ENCODE measurements around the gene BMP5. TPM values are rescaled to one million over a fixed set of nuclear protein-coding genes. Genes with fewer than 3 reads are reported as not detected.

The BMP5 gene
- polyA plus RNA-seq, 1 donor from 2014 or later = 0.14 TPM

- Histone ChIP-seq H3K79me2 (replicated peaks; ENCODE audit: insufficient read depth, low read length) (no peaks in the 10 kb centered on the region), H4K20me1 (ENCODE audit: insufficient read depth) (no peaks in the 10 kb centered on the region), H3K36me3 (ENCODE audit: insufficient read depth, low read length) (no peaks in the 10 kb centered on the region), H2AFZ (ENCODE audit: low read depth, low read length) (no peak overlapping the region), H3K9me3 (ENCODE audit: low read length) (no peaks in the 10 kb centered on the region), H3K4me2 (ENCODE audit: low read length) (no peak overlapping the region), H3K4me3 (ENCODE audit: low read length) (no peak overlapping the region), H3K9ac (ENCODE audit: low read length) (no peak overlapping the region), H3K27me3 (ENCODE audit: insufficient read depth, low read depth, low read length) (no peaks in the 10 kb centered on the region), H3K27ac (ENCODE audit: low read length) (no peak overlapping the region), H3F3A (ENCODE audit: insufficient read depth, low read length, poor library complexity, severe bottlenecking) (no peaks in the 10 kb centered on the region), H3K9me2 (ENCODE audit: insufficient read depth, low read length) (no peaks in the 10 kb centered on the region)
- no peak for TF ChIP-seq SMC3 (conservative IDR thresholded peaks at IDR 0.05; ENCODE audit: poor library complexity)
- no peak for TF ChIP-seq EP300 (conservative IDR thresholded peaks at IDR 0.05; ENCODE audit: poor library complexity, severe bottlenecking)
- TF ChIP-seq REST (IDR thresholded peaks at IDR 0.05; ENCODE audit: borderline replicate concordance) = no peak
- TF ChIP-seq MXI1 (conservative IDR thresholded peaks at IDR 0.05; ENCODE audit: poor library complexity, severe bottlenecking) = no peak
- TF ChIP-seq EZH2 (IDR thresholded peaks at IDR 0.05; ENCODE audit: borderline replicate concordance, insufficient read depth, low read length, poor library complexity, severe bottlenecking) = no peak
These were observed 20.8 kb upstream of the BMP5 start for GRCh38 chr6:55895972-55896730.

- no peaks in the 10 kb centered on the region for H4K20me1 ChIP-seq (ENCODE audit: insufficient read depth)
- H3K4me3 ChIP-seq (ENCODE audit: low read length) = no peak overlapping the region
- H3K9me2 ChIP-seq (ENCODE audit: insufficient read depth, low read length) = no peaks in the 10 kb centered on the region
- H3K27me3 ChIP-seq (ENCODE audit: insufficient read depth, low read depth, low read length) = no peaks in the 10 kb centered on the region
- no peaks in the 10 kb centered on the region for H3K9me3 ChIP-seq (ENCODE audit: low read length)
- H2AFZ ChIP-seq (ENCODE audit: low read depth, low read length) = no peak overlapping the region
- no peaks in the 10 kb centered on the region for H3K79me2 ChIP-seq (replicated peaks; ENCODE audit: insufficient read depth, low read length)
- no peaks in the 10 kb centered on the region for H3F3A ChIP-seq (ENCODE audit: insufficient read depth, low read length, poor library complexity, severe bottlenecking)
- H3K4me2 ChIP-seq (ENCODE audit: low read length) = no peak overlapping the region
- TF ChIP-seq SMC3 (conservative IDR thresholded peaks at IDR 0.05; ENCODE audit: poor library complexity) (no peak), TAF1 (IDR thresholded peaks at IDR 0.05; ENCODE audit: low read depth) (no peak), MXI1 (conservative IDR thresholded peaks at IDR 0.05; ENCODE audit: poor library complexity, severe bottlenecking) (no peak), POLR2AphosphoS5 (IDR thresholded peaks at IDR 0.05) (no peak), RAD21 (conservative IDR thresholded peaks at IDR 0.05) (no peak), EP300 (conservative IDR thresholded peaks at IDR 0.05; ENCODE audit: poor library complexity, severe bottlenecking) (no peak), REST (IDR thresholded peaks at IDR 0.05; ENCODE audit: borderline replicate concordance) (no peak), CTCF (IDR thresholded peaks at IDR 0.05; ENCODE audit: poor library complexity, severe bottlenecking) (no peak), EZH2 (IDR thresholded peaks at IDR 0.05; ENCODE audit: borderline replicate concordance, insufficient read depth, low read length, poor library complexity, severe bottlenecking) (no peak)
- H3K9ac ChIP-seq (ENCODE audit: low read length) = no peak overlapping the region
- no peaks in the 10 kb centered on the region for H3K36me3 ChIP-seq (ENCODE audit: insufficient read depth, low read length)
- no peak overlapping the region for H3K27ac ChIP-seq (ENCODE audit: low read length)
These were observed 17.5 kb upstream of the BMP5 start for GRCh38 chr6:55892749-55893357.
